ENCODE results near the gene DNAH17. TPM values are rescaled to one million over a fixed set of nuclear protein-coding genes. Genes with fewer than 3 reads are reported as not detected.

The DNAH17 gene
- total and polyA plus RNA-seq, 2 experiments from 2014 or later = 0.64 TPM; not detected in 1

DNA sequence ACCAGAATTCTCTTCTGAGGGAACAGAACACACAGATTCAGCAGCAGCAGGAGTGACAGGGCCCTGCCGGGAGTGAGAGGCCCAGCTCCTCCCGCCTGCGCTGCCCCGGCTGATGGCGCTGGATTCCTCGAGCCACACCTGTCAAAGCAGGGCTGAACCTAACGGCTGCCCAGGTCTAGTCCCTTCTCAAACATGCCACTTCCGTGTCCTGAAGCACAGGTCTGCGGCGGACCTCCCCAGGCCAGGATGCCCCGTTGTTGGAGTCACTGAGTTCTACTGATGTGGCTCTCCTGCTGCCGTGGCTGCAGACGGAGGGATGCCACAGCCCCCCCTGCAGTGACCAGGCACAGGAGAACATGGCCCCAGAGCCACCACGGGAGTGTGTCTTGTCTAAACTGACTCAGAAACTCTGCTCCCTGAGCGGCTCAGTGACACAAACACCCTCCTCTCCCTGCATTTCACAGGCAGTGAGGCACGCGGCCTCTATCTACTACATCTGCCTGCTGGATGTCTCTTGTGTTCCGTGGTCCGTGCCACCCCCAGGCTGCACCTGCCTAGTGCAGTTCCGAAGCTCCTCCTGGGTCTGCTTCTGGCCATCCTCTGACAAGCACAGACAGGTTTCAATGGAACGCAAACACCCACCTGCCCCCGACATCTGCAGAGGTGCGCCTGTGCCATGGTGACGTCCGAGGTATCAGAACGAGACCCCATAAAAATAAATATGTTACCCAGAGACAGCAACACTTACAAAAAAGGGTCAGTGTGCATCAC is 44.7 kb upstream of the DNAH17 start:
- DNase-seq = no peak
- TF ChIP-seq EZH2phosphoT487 (IDR thresholded peaks at IDR 0.05; ENCODE audit: insufficient read depth, low read depth) = no peak
- TF ChIP-seq EZH2 (IDR thresholded peaks at IDR 0.05; ENCODE audit: insufficient read depth, poor library complexity, severe bottlenecking) = no peak
- Histone ChIP-seq H3K9me3 (ENCODE audit: low read depth) (no peaks in the 10 kb centered on the region), H3K9ac (no peak overlapping the region), H2AFZ (no peak overlapping the region), H3K9me2 (ENCODE audit: insufficient read depth) (no peaks in the 10 kb centered on the region), H3K4me1 (ENCODE audit: insufficient read depth) (0 out of 2 replicates have a peak, but pooled peaks cover 4% of the 10 kb centered on the region), H3K4me2 (ENCODE audit: unreplicated experiment) (no peak overlapping the region), H4K20me1 (ENCODE audit: insufficient read depth) (no peaks in the 10 kb centered on the region), H3K4me3 (no peak overlapping the region), H3K36me3 (ENCODE audit: low read depth) (no peaks in the 10 kb centered on the region), H3K27me3 (replicated peaks; ENCODE audit: insufficient read depth) (no peaks in the 10 kb centered on the region), H3F3A (ENCODE audit: insufficient read depth) (no peaks in the 10 kb centered on the region), H3K79me2 (ENCODE audit: insufficient read depth) (no peaks in the 10 kb centered on the region), H3K27ac (no peak overlapping the region)
- in situ Hi-C loops (cut with MboI) = no loop called here
- 85 to 86% methylated on average over 25 to 26 of the region's 26 CpGs for WGBS, 2 experiments (ENCODE audit: low coverage in 1 of 2, low lambda C conversion rate in 2 of 2, missing lambda C conversion rate in 2 of 2)

- H4K20me1 ChIP-seq (ENCODE audit: insufficient read depth) = no peaks in the 10 kb centered on the region
- in situ Hi-C loops (cut with MboI) = no loop called here
- no peak overlapping the region for H3K4me3 ChIP-seq
- H2AFZ ChIP-seq = no peak overlapping the region
- no peaks in the 10 kb centered on the region for H3K27me3 ChIP-seq (replicated peaks; ENCODE audit: insufficient read depth)
- no peaks in the 10 kb centered on the region for H3K79me2 ChIP-seq (ENCODE audit: insufficient read depth)
- H3K9me2 ChIP-seq (ENCODE audit: insufficient read depth) = no peaks in the 10 kb centered on the region
- no peak overlapping the region for H3K4me2 ChIP-seq (ENCODE audit: unreplicated experiment)
- no peaks in the 10 kb centered on the region for H3F3A ChIP-seq (ENCODE audit: insufficient read depth)
- DNase-seq = no peak
- no peak overlapping the region for H3K9ac ChIP-seq
- H3K36me3 ChIP-seq (ENCODE audit: low read depth) = no peaks in the 10 kb centered on the region
- TF ChIP-seq EZH2 (IDR thresholded peaks at IDR 0.05; ENCODE audit: insufficient read depth, poor library complexity, severe bottlenecking) (no peak), EZH2phosphoT487 (IDR thresholded peaks at IDR 0.05; ENCODE audit: insufficient read depth, low read depth) (no peak)
- H3K27ac ChIP-seq = no peak overlapping the region
- 68% methylated on average over 5 of the region's 5 CpGs for WGBS, 2 experiments (ENCODE audit: low coverage in 1 of 2, low lambda C conversion rate in 2 of 2, missing lambda C conversion rate in 2 of 2)
- no peaks in the 10 kb centered on the region for H3K9me3 ChIP-seq (ENCODE audit: low read depth)
- 0 out of 2 replicates have a peak, but pooled peaks cover 4% of the 10 kb centered on the region for H3K4me1 ChIP-seq (ENCODE audit: insufficient read depth)
These were observed 42.9 kb upstream of the DNAH17 start for GRCh38 chr17:78620099-78620498.

DNA sequence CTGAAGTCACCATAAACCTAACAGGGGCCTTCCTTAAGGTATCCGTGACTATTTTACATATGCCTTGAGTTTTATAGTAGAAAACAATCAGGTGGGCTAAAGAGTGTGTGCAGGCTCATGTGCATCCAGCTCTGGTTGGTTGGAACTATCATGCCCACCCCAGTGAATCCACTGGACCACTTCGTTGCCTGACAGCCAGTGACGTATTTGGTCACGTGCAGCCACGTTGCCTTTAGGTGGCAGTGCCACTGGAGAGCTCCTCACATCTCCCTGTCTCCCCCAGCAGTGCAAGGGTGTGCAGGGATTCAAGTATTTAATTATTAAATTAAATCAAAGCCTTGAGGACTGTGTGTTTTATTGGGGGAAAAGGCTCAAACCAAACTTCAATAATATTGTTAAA is 42.1 kb upstream of the DNAH17 start:
- H3F3A ChIP-seq (ENCODE audit: insufficient read depth) = no peaks in the 10 kb centered on the region
- no peak overlapping the region for H3K9ac ChIP-seq
- no peak overlapping the region for H2AFZ ChIP-seq
- H3K4me3 ChIP-seq = no peak overlapping the region
- H3K36me3 ChIP-seq (ENCODE audit: low read depth) = no peaks in the 10 kb centered on the region
- H4K20me1 ChIP-seq (ENCODE audit: insufficient read depth) = no peaks in the 10 kb centered on the region
- H3K4me2 ChIP-seq (ENCODE audit: unreplicated experiment) = no peak overlapping the region
- no peaks in the 10 kb centered on the region for H3K79me2 ChIP-seq (ENCODE audit: insufficient read depth)
- H3K27ac ChIP-seq = no peak overlapping the region
- DNase-seq = no peak
- 78 to 85% methylated on average over 5 of the region's 5 CpGs for WGBS, 2 experiments (ENCODE audit: low coverage in 1 of 2, low lambda C conversion rate in 2 of 2, missing lambda C conversion rate in 2 of 2)
- TF ChIP-seq EZH2 (IDR thresholded peaks at IDR 0.05; ENCODE audit: insufficient read depth, poor library complexity, severe bottlenecking) = no peak
- no peak for TF ChIP-seq EZH2phosphoT487 (IDR thresholded peaks at IDR 0.05; ENCODE audit: insufficient read depth, low read depth)
- H3K4me1 ChIP-seq (ENCODE audit: insufficient read depth) = 0 out of 2 replicates have a peak, but pooled peaks cover 4% of the 10 kb centered on the region
- no peaks in the 10 kb centered on the region for H3K27me3 ChIP-seq (replicated peaks; ENCODE audit: insufficient read depth)
- in situ Hi-C loops (cut with MboI) = no loop called here
- H3K9me2 ChIP-seq (ENCODE audit: insufficient read depth) = no peaks in the 10 kb centered on the region
- no peaks in the 10 kb centered on the region for H3K9me3 ChIP-seq (ENCODE audit: low read depth)

DNA sequence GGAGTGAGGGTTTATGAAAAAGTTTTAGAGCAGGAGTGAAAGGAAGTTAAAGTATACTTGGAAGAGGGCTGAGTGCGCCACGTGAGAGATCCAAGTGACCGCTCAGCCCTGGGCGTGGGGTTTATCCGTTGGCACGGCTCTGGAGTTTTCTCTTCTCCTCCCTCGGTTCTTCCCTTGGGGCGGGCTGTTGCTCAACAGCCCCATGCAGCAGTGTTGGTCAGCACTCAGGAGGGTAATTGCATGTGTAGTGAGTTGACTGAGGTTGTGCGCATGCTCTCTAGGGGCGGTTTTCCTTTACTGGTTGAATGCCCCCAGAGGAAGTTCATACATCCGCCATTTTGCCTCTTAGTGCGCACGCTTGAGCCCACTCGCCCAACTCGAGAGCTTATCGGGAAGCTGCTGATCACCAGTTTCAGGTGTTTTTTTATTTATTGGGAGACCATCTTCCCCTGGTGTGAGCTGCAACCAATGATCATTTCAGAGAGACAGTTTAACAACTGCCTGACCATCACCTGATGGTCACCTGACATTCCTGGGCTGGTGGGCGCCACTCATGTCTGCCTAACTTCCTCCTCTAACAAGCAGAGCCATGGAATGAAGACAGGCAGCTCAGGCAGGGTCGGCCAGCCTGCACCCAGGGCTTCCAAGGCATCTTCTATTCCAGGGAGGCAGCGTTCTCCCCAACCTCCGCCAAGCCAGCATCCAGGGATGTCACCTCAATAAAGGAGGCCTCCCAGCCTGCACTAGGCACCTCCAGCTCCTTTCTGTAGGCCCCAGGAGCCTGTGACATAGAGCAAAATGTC is 41.3 kb upstream of the DNAH17 start:
- Histone ChIP-seq H3K79me2 (ENCODE audit: insufficient read depth) (no peaks in the 10 kb centered on the region), H3K9ac (no peak overlapping the region), H3K4me3 (no peak overlapping the region), H3F3A (ENCODE audit: insufficient read depth) (no peaks in the 10 kb centered on the region), H2AFZ (no peak overlapping the region), H3K27me3 (replicated peaks; ENCODE audit: insufficient read depth) (no peaks in the 10 kb centered on the region), H3K36me3 (ENCODE audit: low read depth) (no peaks in the 10 kb centered on the region), H3K4me1 (ENCODE audit: insufficient read depth) (0 out of 2 replicates have a peak, but pooled peaks cover 4% of the 10 kb centered on the region), H3K4me2 (ENCODE audit: unreplicated experiment) (no peak overlapping the region), H3K27ac (no peak overlapping the region), H3K9me3 (ENCODE audit: low read depth) (no peaks in the 10 kb centered on the region), H3K9me2 (ENCODE audit: insufficient read depth) (no peaks in the 10 kb centered on the region), H4K20me1 (ENCODE audit: insufficient read depth) (no peaks in the 10 kb centered on the region)
- in situ Hi-C loops (cut with MboI) = no loop called here
- DNase-seq = peak; percentile 40
- TF ChIP-seq EZH2 (IDR thresholded peaks at IDR 0.05; ENCODE audit: insufficient read depth, poor library complexity, severe bottlenecking) (no peak), EZH2phosphoT487 (IDR thresholded peaks at IDR 0.05; ENCODE audit: insufficient read depth, low read depth) (no peak)
- 74 to 78% methylated on average over 20 of the region's 20 CpGs for WGBS, 2 experiments (ENCODE audit: low coverage in 1 of 2, low lambda C conversion rate in 2 of 2, missing lambda C conversion rate in 2 of 2)
